ENCODE data around the gene NTM.

DNA sequence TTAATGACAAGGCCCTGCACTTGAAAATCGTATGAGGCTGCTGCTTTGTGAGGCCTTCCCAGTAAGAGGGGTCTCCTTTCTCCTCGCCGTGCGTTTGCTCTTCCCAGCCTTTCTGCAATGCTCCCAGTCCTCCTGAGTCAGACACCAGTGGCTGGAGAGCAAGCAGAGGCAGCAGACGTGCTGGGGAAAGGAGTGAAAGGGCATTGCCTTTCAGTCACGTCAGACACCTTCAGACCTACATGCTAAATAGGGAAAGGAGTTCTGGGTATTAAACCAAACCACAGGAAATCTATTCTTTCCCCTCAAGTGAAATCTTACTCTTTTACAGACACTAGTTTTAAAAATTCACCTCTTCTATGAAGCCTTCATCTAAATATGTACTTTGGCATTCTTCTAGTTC lies 274.8 kb downstream of the NTM start:
- TF ChIP-seq POLR2A (IDR thresholded peaks at IDR 0.05) = no peak
- TF ChIP-seq, protein P1, sequence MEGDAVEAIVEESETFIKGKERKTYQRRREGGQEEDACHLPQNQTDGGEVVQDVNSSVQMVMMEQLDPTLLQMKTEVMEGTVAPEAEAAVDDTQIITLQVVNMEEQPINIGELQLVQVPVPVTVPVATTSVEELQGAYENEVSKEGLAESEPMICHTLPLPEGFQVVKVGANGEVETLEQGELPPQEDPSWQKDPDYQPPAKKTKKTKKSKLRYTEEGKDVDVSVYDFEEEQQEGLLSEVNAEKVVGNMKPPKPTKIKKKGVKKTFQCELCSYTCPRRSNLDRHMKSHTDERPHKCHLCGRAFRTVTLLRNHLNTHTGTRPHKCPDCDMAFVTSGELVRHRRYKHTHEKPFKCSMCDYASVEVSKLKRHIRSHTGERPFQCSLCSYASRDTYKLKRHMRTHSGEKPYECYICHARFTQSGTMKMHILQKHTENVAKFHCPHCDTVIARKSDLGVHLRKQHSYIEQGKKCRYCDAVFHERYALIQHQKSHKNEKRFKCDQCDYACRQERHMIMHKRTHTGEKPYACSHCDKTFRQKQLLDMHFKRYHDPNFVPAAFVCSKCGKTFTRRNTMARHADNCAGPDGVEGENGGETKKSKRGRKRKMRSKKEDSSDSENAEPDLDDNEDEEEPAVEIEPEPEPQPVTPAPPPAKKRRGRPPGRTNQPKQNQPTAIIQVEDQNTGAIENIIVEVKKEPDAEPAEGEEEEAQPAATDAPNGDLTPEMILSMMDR (IDR thresholded peaks at IDR 0.05) = no peak

Data from Peyer's patch (tissue), 4 donors.